Natural killer cell (primary cell): ENCODE results near the gene FUOM. TPM values are rescaled to one million over a fixed set of nuclear protein-coding genes. Genes with fewer than 3 reads are reported as not detected.
A peak's percentile ranks its signal among the peaks of the same experiment; 100 is the strongest.

Experiments
- ATAC-seq, 3 donors: fragments of 150-1000 bp in 2 of 3; fragments of 200-7000 bp in 1 of 3; cut with Tn5 transposase; 1 replicate in 1 of 3; 2 replicates in 2 of 3; pipeline ENCODE4 v1.10.0; 2021; ENCODE audit warnings: mild to moderate bottlenecking in 2 of 3, moderate library complexity in 2 of 3
- DNase-seq, 2 donors: peaks; one replicate each; pipeline versions ENCODE4 v3.0.0 to v3.0.0-alpha.2; 2013 to 2021; ENCODE audit warnings: mixed read lengths in 1 of 2
- H3K27ac ChIP-seq: one replicate; pipeline ENCODE4 v1.5.1; 2013; ENCODE audit warnings: mild to moderate bottlenecking, low read length
- H3K27me3 ChIP-seq: one replicate; pipeline ENCODE4 v1.6.1; 2013; ENCODE audit warnings: low read length; ENCODE audit not compliant: control insufficient read depth, insufficient read depth
- H3K36me3 ChIP-seq: one replicate; pipeline ENCODE4 v1.6.1; 2013; ENCODE audit warnings: low read length; ENCODE audit not compliant: control insufficient read depth, insufficient read depth
- H3K4me1 ChIP-seq: one replicate; pipeline ENCODE4 v1.6.1; 2013; ENCODE audit warnings: low read length; ENCODE audit not compliant: control insufficient read depth, insufficient read depth
- H3K4me3 ChIP-seq: one replicate; pipeline ENCODE4 v1.5.1; 2013; ENCODE audit warnings: low read length
- H3K9me3 ChIP-seq: one replicate; pipeline ENCODE4 v1.6.1; 2013; ENCODE audit warnings: low read length; ENCODE audit not compliant: control insufficient read depth, insufficient read depth
- H3K27ac Mint-ChIP-seq, 2 donors: one replicate each; pipeline ENCODE4 v1.8.0; 2022; ENCODE audit warnings: mild to moderate bottlenecking in 2 of 2, mixed read lengths in 2 of 2, moderate library complexity in 1 of 2
- H3K27me3 Mint-ChIP-seq, 2 donors: one replicate each; pipeline ENCODE4 v1.8.0; 2022; ENCODE audit warnings: low read depth in 2 of 2, mixed read lengths in 2 of 2
- H3K36me3 Mint-ChIP-seq: one replicate; pipeline ENCODE4 v1.8.0; 2022; ENCODE audit warnings: mixed read lengths
- H3K4me1 Mint-ChIP-seq, 2 donors: one replicate each; pipeline ENCODE4 v1.8.0; 2022; ENCODE audit warnings: mixed read lengths in 2 of 2
- H3K4me3 Mint-ChIP-seq: one replicate; pipeline ENCODE4 v1.8.0; 2022; ENCODE audit warnings: mild to moderate bottlenecking, moderate library complexity, mixed read lengths
- H3K9me3 Mint-ChIP-seq, 2 donors: one replicate each; pipeline ENCODE4 v1.8.0; 2022; ENCODE audit warnings: mixed read lengths in 2 of 2
- CTCF ChIP-seq: fragments of 200-600 bp; IDR thresholded peaks from one replicate; pipeline ENCODE4 v1.8.0; 2022; ENCODE audit warnings: antibody characterized with exemption
- WGBS: methylation state at CpG from one replicate; pipeline ENCODE4 v1.1.7; 2013; ENCODE audit warnings: missing lambda C conversion rate; ENCODE audit not compliant: insufficient coverage; 5-methylcytosine and 5-hydroxymethylcytosine counted together
- intact Hi-C: fragments of 100-400 bp; cut with micrococcal nuclease; formaldehyde crosslinking; loops from one replicate; pipeline ENCODE4 v1.14.2; 2022
- total RNA-seq, 4 donors: library from RNA; stranded (reverse); fragments of 120-200 nt in 1 of 4; gene quantifications; one replicate each; pipeline versions ENCODE4 v1.2.3 to v1.2.4, GENCODE V29; 2013 to 2022

The FUOM gene
- total RNA-seq, 3 donors from 2014 or later (not counting 1 experiment from before 2014, with no cell fraction given): 7.6 to 9.5 (median 7.9) TPM

DNA sequence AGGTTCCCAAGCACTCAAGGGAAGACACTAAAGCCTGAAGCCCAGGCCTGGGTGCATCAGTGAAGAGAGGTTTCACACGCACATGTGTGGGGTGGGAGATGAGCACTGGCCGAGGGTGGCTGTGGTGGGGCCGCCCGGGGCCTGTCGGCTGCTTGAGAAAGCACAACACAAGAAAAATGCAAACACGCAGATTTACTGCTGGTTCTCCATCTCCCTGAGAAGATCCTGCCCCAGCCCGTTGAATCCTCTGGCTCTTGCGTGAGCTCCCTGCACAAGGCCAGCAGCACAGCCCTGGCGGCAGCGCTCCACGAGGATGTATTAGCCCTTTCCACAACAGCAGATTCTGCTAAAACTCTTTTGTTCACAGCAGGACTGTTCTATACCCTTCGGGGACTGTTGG, 42.9 kb downstream of the FUOM start:
- H3K9me3 ChIP-seq: no peaks in the 10 kb centered on the region
- H3K4me3 ChIP-seq: no peak overlapping the region
- H3K27me3 ChIP-seq: no peaks in the 10 kb centered on the region
- Mint-ChIP-seq H3K27ac (no peak overlapping the region), H3K4me1 (peaks cover 7 to 18% of the 10 kb centered on the region in 2 donors), H3K9me3 (no peaks in the 10 kb centered on the region), H3K4me3 (no peak overlapping the region), H3K27me3 (peaks cover 0 to 6% of the 10 kb centered on the region in 2 donors), H3K36me3 (no peaks in the 10 kb centered on the region)
- no peak overlapping the region for H3K27ac ChIP-seq
- H3K4me1 ChIP-seq: peaks cover 14% of the 10 kb centered on the region
- peaks cover 26% of the 10 kb centered on the region for H3K36me3 ChIP-seq
- ATAC-seq (no peak), DNase-seq (no peak)
- TF ChIP-seq CTCF: no peak
- intact Hi-C loops: no loop called here
- 92% methylated on average over 12 of the region's 12 CpGs for WGBS

DNA sequence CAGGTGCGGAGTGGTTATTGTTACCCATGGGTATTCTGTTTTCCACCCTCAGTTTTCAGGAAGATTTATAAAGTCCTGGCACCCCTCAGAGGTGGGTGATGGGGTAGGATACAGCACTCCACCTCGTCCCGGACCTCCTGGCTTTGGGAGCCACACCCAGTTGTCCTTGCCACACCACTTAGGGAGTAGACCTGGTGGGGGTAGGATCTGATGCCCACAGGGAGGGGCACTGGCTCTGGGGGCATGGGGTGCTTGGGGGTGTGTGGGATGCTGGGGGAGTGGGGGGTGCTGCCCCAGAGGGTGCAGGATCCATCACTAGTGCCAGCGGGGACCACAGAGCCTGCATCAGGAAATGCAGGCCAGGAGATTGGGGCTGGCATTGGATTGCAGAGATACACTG, 44.6 kb downstream of the FUOM start:
- no peak for ATAC-seq

DNA sequence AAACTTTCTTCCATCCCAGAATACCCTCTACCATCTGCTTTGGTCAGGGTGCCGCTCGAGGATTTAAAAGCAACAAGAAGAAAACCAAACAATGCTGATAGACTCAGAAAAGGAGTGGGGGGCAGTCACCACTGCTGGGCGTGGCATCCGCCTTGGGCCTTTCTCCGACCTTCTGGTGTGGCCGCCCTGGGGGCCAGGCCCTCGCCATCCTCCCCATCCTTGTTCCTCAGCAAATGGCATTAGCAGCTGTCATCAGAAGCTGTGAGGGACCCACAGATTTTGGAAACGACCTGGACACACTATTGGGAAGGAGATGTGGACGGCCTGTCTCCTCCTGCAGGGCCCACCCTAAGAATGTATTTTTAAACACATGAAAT, 45.1 kb downstream of the FUOM start:
- no peak overlapping the region for H3K27ac Mint-ChIP-seq
- no peak for DNase-seq
- H3K9me3 ChIP-seq: no peaks in the 10 kb centered on the region
- no peak for TF ChIP-seq CTCF
- no peaks in the 10 kb centered on the region for H3K9me3 Mint-ChIP-seq
- no peaks in the 10 kb centered on the region for H3K27me3 Mint-ChIP-seq
- H3K4me1 ChIP-seq: peaks cover 16% of the 10 kb centered on the region
- peaks cover 11 to 14% of the 10 kb centered on the region in 2 donors for H3K4me1 Mint-ChIP-seq
- intact Hi-C loops: no loop called here
- no peaks in the 10 kb centered on the region for H3K36me3 Mint-ChIP-seq
- H3K27me3 ChIP-seq: no peaks in the 10 kb centered on the region
- no peak overlapping the region for H3K4me3 ChIP-seq
- WGBS: 95% methylated on average over 9 of the region's 9 CpGs
- peaks cover 30% of the 10 kb centered on the region for H3K36me3 ChIP-seq
- H3K27ac ChIP-seq: no peak overlapping the region
- H3K4me3 Mint-ChIP-seq: no peak overlapping the region
- ATAC-seq: no peak

More for the DNA sequence above, 44.6 kb downstream of the FUOM start:
- 94% methylated on average over 4 of the region's 4 CpGs for WGBS
- Histone ChIP-seq H3K27me3 (no peaks in the 10 kb centered on the region), H3K9me3 (no peaks in the 10 kb centered on the region), H3K27ac (no peak overlapping the region), H3K4me1 (peaks cover 12% of the 10 kb centered on the region), H3K4me3 (no peak overlapping the region), H3K36me3 (peaks cover 30% of the 10 kb centered on the region)
- Mint-ChIP-seq H3K36me3 (no peaks in the 10 kb centered on the region), H3K27me3 (no peaks in the 10 kb centered on the region), H3K4me1 (peaks cover 6 to 9% of the 10 kb centered on the region in 2 donors), H3K27ac (no peak overlapping the region), H3K4me3 (no peak overlapping the region), H3K9me3 (no peaks in the 10 kb centered on the region)
- no peak for DNase-seq
- intact Hi-C loops: no loop called here
- TF ChIP-seq CTCF: no peak

GRCh38 chr10:133312016-133312768, 45.6 kb downstream of the FUOM start:
- no peak for ATAC-seq
- Mint-ChIP-seq H3K4me3 (no peak overlapping the region), H3K27ac (peak overlapping the region in 1 of 2 donors; percentile 58), H3K4me1 (peaks cover 16 to 19% of the 10 kb centered on the region in 2 donors), H3K9me3 (no peaks in the 10 kb centered on the region), H3K27me3 (no peaks in the 10 kb centered on the region), H3K36me3 (no peaks in the 10 kb centered on the region)
- H3K27ac ChIP-seq: no peak overlapping the region
- H3K4me3 ChIP-seq: no peak overlapping the region
- H3K36me3 ChIP-seq: peaks cover 30% of the 10 kb centered on the region
- no peak for TF ChIP-seq CTCF
- WGBS: 98% methylated on average over 23 of the region's 23 CpGs
- H3K9me3 ChIP-seq: no peaks in the 10 kb centered on the region
- no peaks in the 10 kb centered on the region for H3K27me3 ChIP-seq
- peaks cover 22% of the 10 kb centered on the region for H3K4me1 ChIP-seq
- DNase-seq: no peak
- intact Hi-C loops: no loop called here
